GM19372 (cell line): ENCODE data around the gene NOMO2.
"Not testable (repeated sequence)": the region's sequence is repeated elsewhere in the genome, so short reads cannot be mapped to it uniquely, and the experiment has no call there.

Experiments used
- ATAC-seq: cut with Tn5 transposase; IDR thresholded peaks from one replicate; pipeline ENCODE4 v1.9.1; 2021; ENCODE audit warnings: mild to moderate bottlenecking, low read depth, moderate library complexity; ENCODE audit not compliant: unreplicated experiment

NOMO2 gene

DNA sequence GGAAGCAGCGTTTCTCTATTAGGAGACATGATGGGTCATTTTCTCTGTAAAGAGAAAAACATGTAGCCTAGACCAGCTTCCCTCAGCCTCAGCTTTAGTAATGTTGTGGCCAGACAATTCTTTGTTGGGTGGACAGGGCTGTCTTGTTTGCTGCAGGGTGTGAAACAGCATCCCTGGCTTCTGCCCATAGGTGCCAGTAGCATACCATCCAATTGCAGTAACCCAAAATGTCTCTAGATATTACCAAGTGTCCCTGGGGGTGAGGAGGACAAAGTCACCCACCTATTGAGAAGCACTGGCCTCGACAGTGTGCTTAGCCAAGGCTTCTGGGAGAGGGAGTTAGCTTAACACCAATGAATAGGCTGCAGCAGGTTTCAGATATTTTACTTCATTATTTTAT lies 14.0 kb upstream of the NOMO2 start:
- ATAC-seq, result not testable (repeated sequence)

- not testable (repeated sequence) for ATAC-seq
Observed at GRCh38 chr16:18575298-18575917, 13.5 kb upstream of the NOMO2 start.

GRCh38 chr16:18573887-18574286 lies 12.0 kb upstream of the NOMO2 start:
- ATAC-seq, result not testable (repeated sequence)

DNA sequence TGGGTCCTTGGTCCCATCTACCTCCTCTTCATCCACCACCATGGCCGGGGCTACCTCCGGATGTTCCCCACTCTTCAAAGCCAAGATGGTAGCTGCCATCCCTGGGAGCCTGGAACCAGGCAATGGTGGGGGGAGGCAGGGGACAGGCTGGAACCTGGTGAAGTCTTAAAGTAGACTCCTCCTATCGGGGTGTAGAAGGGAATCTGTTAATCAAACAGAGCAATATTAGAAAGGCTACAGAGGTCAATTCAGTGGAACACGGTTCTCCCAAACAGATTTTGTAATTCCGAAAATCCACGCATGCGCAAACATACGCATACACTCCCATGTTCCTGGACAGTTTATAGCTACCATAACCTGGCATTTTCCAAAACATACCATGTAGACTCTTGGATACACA lies 11.1 kb upstream of the NOMO2 start:
- not testable (repeated sequence) for ATAC-seq

GRCh38 chr16:18571307-18571850 lies 9.5 kb upstream of the NOMO2 start:
- not testable (repeated sequence) for ATAC-seq

DNA sequence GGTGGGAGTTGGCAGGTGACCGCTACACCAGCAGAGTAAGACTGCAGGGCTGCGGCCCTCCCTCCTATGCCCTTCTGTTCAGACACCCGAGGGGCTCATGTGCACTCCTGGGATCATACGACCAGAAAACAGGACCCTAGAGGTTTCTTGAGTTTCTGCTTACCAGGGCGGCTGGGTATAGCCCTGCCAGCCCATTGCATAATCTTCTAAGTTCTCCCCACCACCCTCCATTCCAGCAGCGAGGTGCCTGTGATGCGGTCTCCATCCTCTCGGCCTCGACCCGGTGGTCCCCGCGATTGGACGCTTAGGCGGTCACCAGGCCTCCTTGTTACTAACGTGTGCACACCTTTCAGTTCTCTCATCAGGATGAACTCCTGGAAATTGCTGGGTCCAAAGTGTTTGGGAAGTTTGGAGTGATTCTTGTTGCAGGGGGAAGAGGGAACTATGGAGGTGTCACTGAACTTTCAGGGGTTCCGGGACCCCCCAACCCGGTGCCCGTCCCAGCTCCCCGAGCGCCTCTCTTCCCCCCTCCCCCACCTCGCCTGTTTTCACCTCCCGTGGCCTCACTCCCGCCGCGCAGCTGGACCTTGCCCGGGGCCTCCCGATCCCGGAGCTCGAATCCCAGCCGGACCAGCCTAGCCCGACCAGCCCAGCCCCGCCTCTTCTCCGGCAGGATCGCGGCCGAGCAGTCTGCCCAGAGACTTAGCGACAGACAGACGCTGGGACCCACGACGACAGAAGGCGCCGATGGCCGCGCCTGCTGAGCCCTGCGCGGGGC lies 8.8 kb upstream of the NOMO2 start:
- ATAC-seq, result not testable (repeated sequence)

- ATAC-seq, result not testable (repeated sequence)
Observed at GRCh38 chr16:18560416-18561220, 1.3 kb downstream of the NOMO2 start.

- ATAC-seq, result not testable (repeated sequence)
Observed at GRCh38 chr16:18553671-18554070, 8.2 kb downstream of the NOMO2 start.

GRCh38 chr16:18547382-18547781 lies 14.5 kb downstream of the NOMO2 start:
- ATAC-seq, result not testable (repeated sequence)

DNA sequence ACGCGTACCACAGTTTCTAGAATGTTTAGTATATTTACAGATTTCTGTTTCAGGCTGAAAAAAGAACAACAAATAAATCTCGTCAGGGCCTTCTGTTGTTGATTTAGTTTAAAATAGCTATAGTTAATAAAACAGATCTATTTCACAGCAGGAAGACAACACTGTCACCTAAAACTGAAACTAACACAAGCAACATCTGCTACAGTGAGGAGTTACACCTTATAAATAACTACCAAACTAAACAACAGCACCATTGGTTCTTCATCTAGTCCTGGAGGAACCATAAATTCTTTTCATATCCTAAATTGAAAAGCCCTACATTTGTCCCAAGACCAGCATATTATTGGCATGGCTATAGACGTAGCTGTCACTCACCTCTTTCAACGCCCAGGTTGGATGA lies 15.0 kb downstream of the NOMO2 start:
- ATAC-seq, result not testable (repeated sequence)

- ATAC-seq, result not testable (repeated sequence)
Observed at GRCh38 chr16:18544232-18545081, 17.4 kb downstream of the NOMO2 start.

GRCh38 chr16:18541912-18542311 lies 20.0 kb downstream of the NOMO2 start:
- not testable (repeated sequence) for ATAC-seq

- not testable (repeated sequence) for ATAC-seq
Observed at GRCh38 chr16:18537004-18537403, 24.9 kb downstream of the NOMO2 start.

DNA sequence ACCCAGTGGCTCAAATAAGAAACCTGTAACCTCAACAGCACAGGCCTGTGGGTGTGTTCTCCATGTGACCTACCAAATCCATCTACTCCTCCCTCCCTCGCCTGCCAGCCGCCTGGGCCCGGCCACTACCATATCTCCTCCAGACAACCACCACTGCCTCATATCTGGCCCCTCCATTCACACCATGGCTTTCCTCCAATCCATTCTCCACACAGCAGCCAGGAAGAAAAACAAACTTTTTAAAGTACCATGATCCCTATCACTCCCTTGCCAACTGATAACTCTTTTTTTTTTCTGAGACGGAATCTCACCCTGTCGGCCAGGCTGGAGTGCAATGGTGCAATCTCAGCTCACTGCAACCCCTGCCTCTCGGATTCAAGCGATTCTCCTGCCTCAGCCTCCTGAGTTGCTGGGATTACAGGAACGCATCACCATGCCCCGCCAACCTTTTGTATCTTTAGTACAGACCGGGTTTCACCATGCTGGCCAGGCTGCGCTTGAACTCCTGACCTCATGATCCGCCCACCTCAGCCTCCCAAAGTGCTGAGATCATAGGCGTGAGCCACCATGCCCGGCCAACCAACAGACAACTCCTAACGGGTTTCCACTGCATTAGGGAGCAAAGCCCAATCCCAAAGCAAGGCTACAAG lies 26.3 kb downstream of the NOMO2 start:
- ATAC-seq, result not testable (repeated sequence)

DNA sequence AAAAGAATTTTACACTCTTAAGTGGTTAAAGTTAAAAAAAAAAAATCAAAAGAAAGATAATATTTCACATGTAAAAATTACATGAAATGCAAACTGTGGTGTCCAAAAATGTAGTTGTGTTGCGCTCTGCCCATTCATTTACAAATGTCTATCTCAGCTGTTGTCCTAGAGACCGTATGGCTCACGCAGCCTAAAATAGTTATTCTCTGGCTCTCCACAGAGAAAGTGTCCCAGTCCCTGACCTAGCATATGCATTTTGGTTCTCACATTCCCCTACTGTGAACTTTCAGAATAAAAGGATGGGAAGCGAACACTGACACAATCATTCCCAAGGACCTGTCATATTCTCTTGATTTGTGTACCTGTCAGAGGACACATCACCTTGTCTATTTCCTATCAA lies 27.6 kb downstream of the NOMO2 start:
- not testable (repeated sequence) for ATAC-seq

- not testable (repeated sequence) for ATAC-seq
Observed at GRCh38 chr16:18531323-18531722, 30.6 kb downstream of the NOMO2 start.

- not testable (repeated sequence) for ATAC-seq
Observed at GRCh38 chr16:18530329-18530728, 31.6 kb downstream of the NOMO2 start.

DNA sequence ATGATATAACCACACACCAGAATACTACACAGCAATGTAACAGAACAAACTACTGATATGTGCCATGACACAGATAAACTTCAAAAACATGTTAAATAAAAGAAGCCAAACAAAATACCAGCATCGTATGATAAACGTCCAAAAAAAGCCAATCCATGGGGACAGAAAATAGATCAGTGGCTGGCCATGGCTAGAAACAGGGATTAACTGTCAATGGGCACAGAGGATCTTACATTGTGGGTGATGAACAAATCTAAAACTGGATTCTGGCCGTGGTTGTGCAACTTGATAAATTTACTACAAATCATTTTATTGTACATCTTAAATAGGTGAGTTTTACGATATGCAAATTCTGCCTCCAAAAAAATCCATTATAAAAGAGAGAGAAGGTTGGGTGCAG lies 35.4 kb downstream of the NOMO2 start:
- ATAC-seq, result not testable (repeated sequence)

GRCh38 chr16:18525882-18526482 lies 35.9 kb downstream of the NOMO2 start:
- ATAC-seq, result not testable (repeated sequence)
